ENCODE results near the gene MSL1.

The MSL1 gene

GRCh38 chr17:40087049-40087794 lies 34.5 kb upstream of the MSL1 start:
- DNase-seq (ENCODE audit: low read depth), result no peak
- no peak for TF ChIP-seq CTCF (IDR thresholded peaks at IDR 0.05; ENCODE audit: low read depth, low read length, missing control alignments)

GRCh38 chr17:40087903-40088718 lies 33.7 kb upstream of the MSL1 start:
- TF ChIP-seq CTCF (IDR thresholded peaks at IDR 0.05; ENCODE audit: low read depth, low read length, missing control alignments), result no peak
- no peak for DNase-seq (ENCODE audit: low read depth)
- no peak overlapping the region for H3K4me3 ChIP-seq (ENCODE audit: low read depth, low read length)

More at GRCh38 chr17:40087049-40087794, 34.5 kb upstream of the MSL1 start:
- no peak overlapping the region for H3K4me3 ChIP-seq (ENCODE audit: low read depth, low read length)

GRCh38 chr17:40089077-40089895 lies 32.5 kb upstream of the MSL1 start:
- no peak for DNase-seq (ENCODE audit: low read depth)
- TF ChIP-seq CTCF (IDR thresholded peaks at IDR 0.05; ENCODE audit: low read depth, low read length, missing control alignments), result no peak
- no peak overlapping the region for H3K4me3 ChIP-seq (ENCODE audit: low read depth, low read length)

GRCh38 chr17:40090237-40091119 lies 31.3 kb upstream of the MSL1 start:
- no peak for TF ChIP-seq CTCF (IDR thresholded peaks at IDR 0.05; ENCODE audit: low read depth, low read length, missing control alignments)
- DNase-seq (ENCODE audit: low read depth), result no peak
- H3K4me3 ChIP-seq (ENCODE audit: low read depth, low read length), result no peak overlapping the region

- no peak for TF ChIP-seq CTCF (IDR thresholded peaks at IDR 0.05; ENCODE audit: low read depth, low read length, missing control alignments)
- H3K4me3 ChIP-seq (ENCODE audit: low read depth, low read length), result no peak overlapping the region
- no peak for DNase-seq (ENCODE audit: low read depth)
Measured at GRCh38 chr17:40091691-40092397, 29.9 kb upstream of the MSL1 start.
